Measurements from ENCODE around the gene EBLN2. TPM values are rescaled to one million over a fixed set of nuclear protein-coding genes. Genes with fewer than 3 reads are reported as not detected.

EBLN2 gene
- 0.77 TPM for polyA plus RNA-seq (2012; ENCODE audit: insufficient read depth, insufficient read length, low read depth)

DNA sequence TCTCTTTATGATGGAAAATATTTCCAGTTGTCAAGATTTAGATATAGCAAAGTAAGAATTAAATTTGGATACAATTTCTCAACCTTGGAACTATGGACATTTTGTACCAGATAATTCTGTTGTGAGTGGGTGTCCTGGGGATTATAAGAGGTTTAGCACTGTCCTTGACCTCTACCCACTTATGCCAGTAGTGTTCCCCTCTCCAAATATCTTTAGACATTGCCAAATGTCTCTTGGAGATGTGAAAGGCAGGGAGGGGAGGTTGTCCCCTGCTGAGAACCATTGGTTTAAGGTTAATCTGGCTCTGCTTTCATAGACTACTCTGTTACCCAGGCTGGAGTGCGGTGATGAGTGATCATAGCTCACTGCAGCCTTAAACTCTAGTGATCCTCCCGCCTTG is at the start of gene EBLN2:
Gene EBLN2, plus strand, starts transcription at position 244 of the 400 bp plus-strand sequence. CDS start 423 bp downstream, outside the sequence.
- Histone ChIP-seq H3K4me1 (peaks cover 16% of the 10 kb centered on the region), H3K36me3 (peaks cover 47% of the 10 kb centered on the region), H3K9me3 (no peaks in the 10 kb centered on the region), H3K27me3 (peaks cover 4% of the 10 kb centered on the region; the same call in 1 of the 2 replicates), H3K4me3 (ENCODE audit: low read depth, low read length) (no peak within 1 kb of the TSS)
- TF ChIP-seq, protein P1, sequence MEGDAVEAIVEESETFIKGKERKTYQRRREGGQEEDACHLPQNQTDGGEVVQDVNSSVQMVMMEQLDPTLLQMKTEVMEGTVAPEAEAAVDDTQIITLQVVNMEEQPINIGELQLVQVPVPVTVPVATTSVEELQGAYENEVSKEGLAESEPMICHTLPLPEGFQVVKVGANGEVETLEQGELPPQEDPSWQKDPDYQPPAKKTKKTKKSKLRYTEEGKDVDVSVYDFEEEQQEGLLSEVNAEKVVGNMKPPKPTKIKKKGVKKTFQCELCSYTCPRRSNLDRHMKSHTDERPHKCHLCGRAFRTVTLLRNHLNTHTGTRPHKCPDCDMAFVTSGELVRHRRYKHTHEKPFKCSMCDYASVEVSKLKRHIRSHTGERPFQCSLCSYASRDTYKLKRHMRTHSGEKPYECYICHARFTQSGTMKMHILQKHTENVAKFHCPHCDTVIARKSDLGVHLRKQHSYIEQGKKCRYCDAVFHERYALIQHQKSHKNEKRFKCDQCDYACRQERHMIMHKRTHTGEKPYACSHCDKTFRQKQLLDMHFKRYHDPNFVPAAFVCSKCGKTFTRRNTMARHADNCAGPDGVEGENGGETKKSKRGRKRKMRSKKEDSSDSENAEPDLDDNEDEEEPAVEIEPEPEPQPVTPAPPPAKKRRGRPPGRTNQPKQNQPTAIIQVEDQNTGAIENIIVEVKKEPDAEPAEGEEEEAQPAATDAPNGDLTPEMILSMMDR (IDR thresholded peaks at IDR 0.05; ENCODE audit: low read depth, low read length) = no peak
- DNase-seq = no peak

DNA sequence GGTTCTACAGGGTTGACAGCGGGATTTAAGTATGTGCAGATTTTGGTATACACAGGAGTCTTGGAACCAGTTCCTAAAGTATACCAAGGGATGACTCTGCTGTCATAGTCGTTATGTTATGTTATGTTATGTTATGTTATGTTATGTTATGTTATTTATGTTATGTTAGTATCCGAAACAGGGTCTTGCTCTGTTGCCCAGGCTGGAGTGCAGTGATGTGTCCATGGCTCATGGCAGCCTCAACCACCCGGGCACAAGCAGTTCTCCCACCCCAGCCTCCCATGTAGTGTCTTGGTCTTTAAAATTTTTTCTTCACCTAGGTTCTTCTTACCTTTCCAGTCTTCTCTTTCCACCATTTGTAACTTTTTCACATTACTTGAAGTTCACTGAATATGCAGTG is 43.2 kb upstream of the EBLN2 start:
- Histone ChIP-seq H3K4me1 (no peaks in the 10 kb centered on the region), H3K36me3 (peaks cover 11% of the 10 kb centered on the region), H3K9me3 (no peaks in the 10 kb centered on the region), H3K27me3 (no peaks in the 10 kb centered on the region), H3K4me3 (ENCODE audit: low read depth, low read length) (no peak overlapping the region)
- TF ChIP-seq, protein P1 (IDR thresholded peaks at IDR 0.05; ENCODE audit: low read depth, low read length) = no peak
- DNase-seq = no peak

DNA sequence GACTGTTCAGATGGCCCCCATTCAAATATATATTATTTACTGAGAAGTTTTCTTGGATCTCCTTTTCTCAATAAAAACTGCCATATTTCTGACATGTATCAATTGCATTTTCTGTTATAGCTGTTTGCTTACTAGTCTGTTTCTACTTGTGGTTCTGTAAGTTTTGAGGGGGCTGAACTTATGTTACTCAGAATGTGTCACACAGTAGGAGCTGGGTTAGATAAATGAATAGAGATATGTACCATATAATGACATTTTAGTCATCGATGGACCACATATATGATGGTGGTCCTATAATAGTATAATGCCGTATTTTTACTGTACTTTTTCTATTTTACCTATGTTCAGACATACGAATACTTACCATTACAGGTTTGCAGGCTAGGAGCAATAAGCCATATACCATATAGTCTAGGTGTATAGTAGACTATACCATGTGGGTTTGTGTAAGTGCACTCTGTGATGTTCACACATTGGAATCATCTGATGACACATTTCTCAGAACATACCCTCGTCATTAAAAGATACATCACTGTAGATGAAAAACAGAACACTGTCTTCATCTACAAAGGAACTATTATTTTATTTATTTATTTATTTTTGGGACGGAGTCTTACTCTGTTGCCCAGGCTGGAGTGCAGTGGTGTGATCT is 42.5 kb upstream of the EBLN2 start:
- Histone ChIP-seq H3K4me1 (no peaks in the 10 kb centered on the region), H3K36me3 (peaks cover 11% of the 10 kb centered on the region), H3K27me3 (no peaks in the 10 kb centered on the region), H3K9me3 (no peaks in the 10 kb centered on the region), H3K4me3 (ENCODE audit: low read depth, low read length) (no peak overlapping the region)
- no peak for DNase-seq
- TF ChIP-seq, protein P1 (IDR thresholded peaks at IDR 0.05; ENCODE audit: low read depth, low read length) = no peak

DNA sequence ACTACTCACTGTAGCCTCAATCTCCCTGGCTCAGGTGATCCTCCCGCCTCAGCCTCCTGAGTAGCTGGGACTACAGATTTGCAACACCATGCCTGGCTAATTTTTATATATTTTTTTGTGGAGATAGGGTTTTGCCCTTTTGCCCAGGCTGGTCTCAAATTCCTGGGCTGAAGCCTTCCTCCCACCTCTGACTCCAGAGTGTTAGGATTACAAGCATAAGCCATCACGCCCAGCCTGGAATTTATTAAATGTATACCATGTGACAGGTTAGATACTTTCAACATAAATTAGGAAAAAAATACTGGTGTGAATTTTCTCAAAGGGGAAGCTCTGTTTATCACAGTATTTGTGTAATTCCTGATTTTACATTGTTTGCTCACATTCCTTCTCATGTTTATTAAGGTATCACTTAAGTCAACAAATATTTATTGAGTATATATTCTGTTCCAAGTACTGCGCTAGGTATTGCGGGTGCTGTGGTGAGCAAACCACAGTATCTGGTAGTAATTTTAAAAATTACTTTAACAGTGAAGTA is 40.1 kb upstream of the EBLN2 start:
- no peaks in the 10 kb centered on the region for H3K27me3 ChIP-seq
- no peak overlapping the region for H3K4me3 ChIP-seq (ENCODE audit: low read depth, low read length)
- TF ChIP-seq, protein P1 (IDR thresholded peaks at IDR 0.05; ENCODE audit: low read depth, low read length) = no peak
- no peaks in the 10 kb centered on the region for H3K4me1 ChIP-seq
- H3K36me3 ChIP-seq = peaks cover 8% of the 10 kb centered on the region
- no peaks in the 10 kb centered on the region for H3K9me3 ChIP-seq
- no peak for DNase-seq

DNA sequence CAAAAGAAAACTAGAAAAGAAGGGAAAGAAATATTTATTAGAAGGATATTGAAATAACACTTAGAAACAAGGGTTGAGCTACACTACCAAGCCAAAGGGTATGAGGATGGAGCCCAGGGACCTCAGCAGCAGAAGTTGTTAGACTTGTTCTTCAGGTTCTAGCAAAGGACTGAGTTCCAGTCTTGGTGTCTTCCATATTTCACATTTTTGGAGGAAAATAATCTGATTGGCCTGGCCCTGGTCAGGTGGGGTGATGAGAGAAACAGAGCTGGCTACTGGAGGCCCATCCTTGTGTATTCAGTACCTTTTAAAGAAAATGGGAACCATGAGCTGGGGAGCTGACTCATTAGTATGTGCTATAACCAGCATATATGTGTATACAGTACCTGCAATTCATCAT is 36.6 kb upstream of the EBLN2 start:
- no peak overlapping the region for H3K4me3 ChIP-seq (ENCODE audit: low read depth, low read length)
- H3K4me1 ChIP-seq = peaks cover 3% of the 10 kb centered on the region; the same call in 1 of the 2 replicates
- TF ChIP-seq, protein P1 (IDR thresholded peaks at IDR 0.05; ENCODE audit: low read depth, low read length) = no peak
- no peaks in the 10 kb centered on the region for H3K9me3 ChIP-seq
- peaks cover 13% of the 10 kb centered on the region for H3K36me3 ChIP-seq
- DNase-seq = no peak
- no peaks in the 10 kb centered on the region for H3K27me3 ChIP-seq

DNA sequence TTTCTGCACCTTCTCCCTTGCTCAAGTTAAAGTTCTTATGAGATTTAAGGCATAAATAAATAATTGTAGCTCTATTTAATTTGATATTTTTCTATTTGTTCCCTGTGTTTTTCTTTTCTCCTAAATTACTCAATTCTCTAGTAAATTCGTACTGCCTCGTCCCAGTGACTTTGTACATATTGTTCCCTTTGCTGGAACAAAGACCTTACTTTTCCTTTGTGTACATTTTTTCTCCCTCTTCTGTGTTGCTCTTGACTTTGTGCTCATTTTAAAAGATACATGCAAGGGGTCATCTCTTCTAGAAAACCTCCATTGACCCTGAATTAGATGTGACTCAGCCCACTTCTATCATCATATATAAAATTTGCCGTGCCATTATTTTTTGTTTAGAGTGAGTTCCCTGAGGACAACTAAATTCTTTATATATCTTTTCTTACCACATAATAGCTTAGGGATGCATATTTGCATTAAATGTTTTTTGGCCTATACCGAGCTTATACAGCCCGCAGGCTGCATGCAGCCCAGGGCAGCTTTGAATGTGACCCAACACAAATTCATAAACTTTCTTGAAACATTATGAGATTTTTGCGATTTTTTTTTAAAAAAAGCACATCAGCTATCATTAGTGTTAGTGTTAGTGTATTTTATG is 35.2 kb upstream of the EBLN2 start:
- peaks cover 3% of the 10 kb centered on the region; the same call in 1 of the 2 replicates for H3K4me1 ChIP-seq
- H3K27me3 ChIP-seq = no peaks in the 10 kb centered on the region
- H3K4me3 ChIP-seq (ENCODE audit: low read depth, low read length) = no peak overlapping the region
- no peaks in the 10 kb centered on the region for H3K9me3 ChIP-seq
- peaks cover 13% of the 10 kb centered on the region for H3K36me3 ChIP-seq
- no peak for DNase-seq
- TF ChIP-seq, protein P1 (IDR thresholded peaks at IDR 0.05; ENCODE audit: low read depth, low read length) = no peak
